Renal pelvis (tissue), 4 donors: Measurements from ENCODE around the gene MARVELD3. TPM values are rescaled to one million over a fixed set of nuclear protein-coding genes. Genes with fewer than 3 reads are reported as not detected.
"Not testable (repeated sequence)": the region's sequence is repeated elsewhere in the genome, so short reads cannot be mapped to it uniquely, and the experiment has no call there.

Experiments used
- DNase-seq: peaks from one replicate; pipeline ENCODE4 v3.0.0-alpha.2; 2013
- polyA plus RNA-seq, 3 donors: library from polyadenylated mRNA; unstranded; fragments of 120-200 nt; gene quantifications; one replicate each; pipeline ENCODE4 v1.2.1, GENCODE V29; 2013; ENCODE audit not compliant: insufficient read length in 3 of 3

The MARVELD3 gene
- polyA plus RNA-seq, 3 donors, result 13.1 to 20.3 (median 19.8) TPM

- DNase-seq, result peak; percentile 61
These were observed 14.8 kb upstream of the MARVELD3 start for GRCh38 chr16:71610936-71611871.

DNA sequence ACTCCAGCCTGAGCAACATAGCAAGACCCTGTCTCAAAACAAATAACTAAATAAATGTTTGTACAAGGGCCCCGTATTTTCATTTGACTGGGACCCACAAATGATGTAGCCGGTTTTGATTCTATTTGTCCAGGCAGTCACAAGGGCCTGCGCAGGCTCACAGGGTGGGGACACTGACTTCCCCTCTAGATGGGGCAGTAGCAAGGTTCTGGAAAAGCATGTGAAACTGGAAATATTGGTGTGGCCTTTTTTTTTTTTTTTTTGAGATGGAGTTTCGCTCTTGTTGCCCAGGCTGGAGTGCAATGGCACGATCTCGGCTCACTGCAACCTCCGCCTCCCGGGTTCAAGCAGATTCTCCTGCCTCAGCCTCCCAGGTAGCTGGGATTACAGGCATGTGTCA is 11.0 kb upstream of the MARVELD3 start:
- not testable (repeated sequence) for DNase-seq

DNA sequence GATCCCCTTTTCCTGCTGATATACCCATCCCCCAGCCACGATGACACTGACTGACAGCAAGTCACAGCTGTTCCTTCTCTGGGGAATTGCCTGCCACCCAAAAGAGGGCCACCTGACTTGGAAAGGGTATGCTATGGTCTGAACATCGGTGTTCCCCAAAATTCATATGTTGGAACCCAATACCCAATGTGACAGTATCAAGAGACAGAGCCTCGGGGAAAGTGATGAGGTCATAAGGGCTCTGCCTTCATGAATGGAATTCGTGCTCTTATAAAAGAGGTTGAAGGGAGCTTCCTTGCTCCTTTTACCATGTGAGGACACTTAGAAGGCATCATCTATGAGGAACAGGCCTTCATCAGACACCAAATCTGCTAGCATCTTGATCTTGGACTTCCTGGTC is 7.6 kb upstream of the MARVELD3 start:
- DNase-seq, result no peak

DNA sequence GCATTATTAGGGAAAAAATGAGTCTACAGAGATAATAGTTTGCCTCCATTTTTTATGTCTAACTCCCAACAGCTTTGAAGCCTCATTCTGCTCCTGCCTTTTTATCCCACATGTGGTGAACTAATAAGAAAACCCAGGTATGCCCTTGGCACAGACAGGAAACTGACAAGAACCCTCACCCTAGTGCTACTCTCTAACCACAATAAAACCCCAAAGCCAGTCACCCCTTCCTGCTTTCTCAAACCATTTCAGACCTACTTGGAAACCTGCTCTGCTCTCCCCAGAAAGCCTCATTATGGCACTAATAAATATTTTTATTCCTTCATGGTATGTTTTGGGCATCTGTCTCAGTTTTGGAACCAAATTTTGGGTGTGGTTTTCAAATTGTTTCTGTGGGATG is 3.9 kb upstream of the MARVELD3 start:
- DNase-seq, result no peak

DNA sequence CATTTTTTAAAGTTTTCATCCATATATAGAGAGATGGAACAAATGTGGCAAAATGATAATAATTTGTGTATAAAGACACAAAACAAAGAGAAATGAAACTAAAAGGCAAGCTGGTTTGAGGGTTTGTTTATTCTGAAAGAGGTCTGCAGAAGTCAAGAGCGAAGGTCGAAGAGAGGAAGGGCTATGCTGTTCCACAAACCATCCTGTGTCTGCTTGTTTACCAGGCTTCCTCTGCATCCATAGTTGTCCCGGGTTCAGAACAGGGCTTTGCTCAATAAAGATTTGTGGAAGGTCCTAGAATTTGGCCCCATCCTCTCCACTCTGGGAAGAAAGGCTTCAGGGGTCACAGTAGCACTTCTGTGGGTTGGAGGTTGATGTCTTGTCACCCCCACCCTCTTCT is 2.4 kb upstream of the MARVELD3 start:
- DNase-seq, result no peak

DNA sequence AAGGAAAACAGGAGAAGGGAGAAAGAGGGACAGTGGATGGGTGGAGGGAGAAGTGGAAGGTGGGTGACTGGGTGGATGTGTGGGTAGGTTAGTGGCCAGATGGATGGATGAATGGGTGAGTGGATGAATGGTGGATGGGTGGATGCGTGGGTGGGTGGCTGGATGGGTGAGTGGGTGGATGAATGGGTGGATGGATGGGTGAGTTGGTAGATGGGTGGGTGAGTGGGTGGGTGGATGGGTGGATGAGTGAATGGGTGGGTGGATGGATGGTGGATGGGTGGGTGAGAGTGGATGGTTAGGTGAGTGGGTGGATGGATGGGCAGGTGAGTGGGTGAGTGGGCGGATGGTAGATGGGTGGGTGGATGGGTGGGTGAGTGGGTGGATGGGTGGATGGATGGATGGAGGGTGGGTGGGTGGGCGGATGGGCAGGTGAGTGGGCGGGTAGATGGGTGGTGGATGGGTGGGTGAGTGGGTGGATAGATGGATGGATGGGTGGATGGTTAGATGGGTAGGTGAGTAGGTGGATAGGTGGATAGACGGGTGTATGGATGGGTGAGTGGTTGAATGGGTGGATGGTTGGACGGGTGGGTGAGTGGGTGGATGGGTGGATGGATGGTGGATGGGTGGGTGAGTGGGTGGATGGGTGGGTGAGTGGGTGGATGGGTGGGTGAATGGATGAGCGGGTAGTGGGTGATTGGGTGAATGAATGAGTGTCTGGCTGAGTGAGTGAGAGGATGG is 702 bp upstream of the MARVELD3 start:
- no peak for DNase-seq

DNA sequence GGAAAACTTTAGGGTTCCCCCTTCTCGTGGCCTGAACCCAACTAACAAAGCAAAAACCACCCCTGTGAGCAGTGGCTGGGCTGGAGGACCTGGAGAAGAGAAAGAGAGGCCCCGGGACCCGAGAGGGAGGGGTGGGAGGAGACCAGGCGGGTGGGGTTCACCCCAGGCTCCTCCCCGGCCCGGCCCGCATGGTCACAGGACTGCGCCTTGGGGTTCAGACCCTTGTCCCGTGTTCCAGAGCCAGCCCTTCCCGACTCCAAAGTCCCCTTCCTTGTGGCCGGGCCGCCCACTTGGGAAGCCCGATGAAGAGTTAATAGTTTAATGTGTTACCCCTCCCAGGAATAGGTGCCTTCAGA is 852 bp downstream of the MARVELD3 start:
- no peak for DNase-seq

DNA sequence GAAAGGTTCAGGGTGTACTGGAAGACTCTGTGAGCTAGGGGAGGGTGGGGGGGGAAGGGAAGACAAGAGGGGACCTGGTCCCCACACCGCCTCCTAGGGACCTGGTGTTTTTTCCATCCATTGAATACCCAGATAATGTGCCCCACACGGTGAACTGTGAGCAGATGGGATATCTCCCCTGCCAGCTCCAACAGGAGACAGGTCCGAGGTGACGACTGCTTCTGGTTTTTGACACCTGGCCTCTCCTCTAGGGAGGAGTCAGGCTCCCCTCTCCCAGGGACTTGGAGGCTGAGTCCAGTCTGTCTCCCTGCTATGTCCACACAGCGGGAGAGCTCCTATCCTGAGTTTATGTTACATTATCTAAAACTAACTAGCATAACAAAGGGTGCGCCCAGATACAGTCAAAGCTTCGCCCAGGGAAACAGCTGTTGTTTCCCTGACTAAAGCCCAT is 1.8 kb downstream of the MARVELD3 start:
- DNase-seq, result no peak

GRCh38 chr16:71628810-71629209 is 2.8 kb downstream of the MARVELD3 start:
- no peak for DNase-seq

DNA sequence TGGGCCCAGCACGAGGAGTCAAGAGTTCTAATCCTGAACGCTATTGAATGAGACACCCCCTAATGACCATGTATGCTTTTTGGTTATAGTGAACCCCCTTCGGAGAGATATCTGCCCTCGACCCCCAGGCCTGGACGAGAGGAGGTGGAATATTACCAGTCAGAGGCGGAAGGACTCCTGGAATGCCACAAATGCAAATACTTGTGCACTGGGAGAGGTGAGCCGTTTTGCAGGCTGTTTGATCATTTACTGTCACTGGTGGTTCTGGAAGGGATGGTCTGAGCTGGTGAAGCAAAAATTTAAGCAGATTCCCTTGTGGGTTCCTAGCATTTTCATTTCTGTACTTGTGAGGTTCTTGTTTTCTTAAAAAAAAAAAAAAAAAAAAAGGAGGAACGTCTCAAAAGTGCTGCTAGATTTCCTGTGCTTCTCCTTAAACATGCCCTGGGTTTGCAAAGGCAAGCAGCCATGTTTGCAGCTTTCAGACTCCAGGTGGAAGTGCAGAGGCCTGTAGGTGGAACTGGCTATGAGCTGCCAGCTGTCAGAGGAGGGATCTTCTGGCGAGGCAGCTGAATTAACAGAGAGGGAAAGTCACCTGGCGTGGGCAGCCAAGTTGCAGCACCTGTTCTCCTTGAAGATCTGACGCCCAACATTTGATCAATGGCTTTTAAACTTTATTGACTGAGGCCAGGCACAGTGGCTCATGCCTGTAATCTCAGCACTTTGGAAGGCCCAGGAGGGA is 3.5 kb downstream of the MARVELD3 start:
- no peak for DNase-seq

- DNase-seq, result no peak
These were observed 4.8 kb downstream of the MARVELD3 start for GRCh38 chr16:71630808-71631207.

DNA sequence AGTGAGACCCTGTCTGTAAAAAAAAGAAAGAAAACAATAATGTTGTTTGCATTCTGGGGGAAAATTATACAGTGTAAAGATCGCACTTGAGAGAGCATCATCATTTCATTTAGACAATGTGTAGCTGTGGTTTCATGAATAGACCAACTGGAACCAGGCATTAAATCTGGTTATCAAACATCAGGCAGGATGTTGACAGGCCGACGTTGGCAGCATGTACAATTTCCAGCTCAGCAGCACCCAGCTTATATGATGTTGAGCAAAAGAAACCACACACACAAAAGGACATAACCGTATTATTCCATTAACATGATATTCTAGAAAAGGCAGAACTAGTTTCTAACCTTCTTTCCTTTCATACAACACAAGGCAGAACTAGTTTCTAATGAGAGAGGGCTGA is 5.8 kb downstream of the MARVELD3 start:
- no peak for DNase-seq

DNA sequence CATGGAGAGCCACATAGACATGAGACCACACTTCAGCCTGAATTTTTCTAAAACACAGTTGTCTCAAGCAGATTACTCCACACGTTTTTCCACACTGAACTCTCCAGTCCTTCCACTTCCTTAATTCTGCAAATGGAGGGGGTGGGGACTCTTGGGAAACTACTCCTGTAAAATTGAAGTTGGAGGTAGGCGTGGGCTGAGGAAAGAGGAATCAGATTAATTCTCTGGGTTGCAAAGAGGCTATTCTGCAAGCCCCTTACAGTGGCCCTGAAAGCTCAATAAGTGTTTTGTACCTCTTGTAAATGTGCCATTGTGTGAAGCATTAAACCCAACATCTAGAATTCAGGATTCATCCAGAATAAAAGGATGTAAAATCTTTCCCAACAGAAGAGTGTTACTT is 9.6 kb downstream of the MARVELD3 start:
- DNase-seq, result no peak

DNA sequence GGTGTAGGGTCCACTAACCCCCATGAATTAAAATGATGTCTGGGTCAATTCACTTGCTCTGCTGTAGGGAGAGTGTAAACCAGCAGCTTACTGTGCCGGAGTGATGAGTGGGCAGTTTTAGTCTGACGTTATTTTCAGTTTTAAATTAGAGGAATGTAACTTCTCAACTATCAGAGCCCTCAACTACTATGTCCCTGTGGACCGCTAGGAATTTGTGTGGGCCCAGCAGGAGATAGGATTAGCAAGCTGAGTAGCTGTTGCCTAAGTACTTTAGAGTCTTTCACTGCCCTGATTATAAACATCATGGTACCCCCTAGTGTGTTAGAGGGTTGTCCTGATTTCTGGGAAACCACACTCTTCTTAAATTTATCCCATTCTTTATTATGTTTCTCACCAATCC is 11.4 kb downstream of the MARVELD3 start:
- DNase-seq, result no peak

DNA sequence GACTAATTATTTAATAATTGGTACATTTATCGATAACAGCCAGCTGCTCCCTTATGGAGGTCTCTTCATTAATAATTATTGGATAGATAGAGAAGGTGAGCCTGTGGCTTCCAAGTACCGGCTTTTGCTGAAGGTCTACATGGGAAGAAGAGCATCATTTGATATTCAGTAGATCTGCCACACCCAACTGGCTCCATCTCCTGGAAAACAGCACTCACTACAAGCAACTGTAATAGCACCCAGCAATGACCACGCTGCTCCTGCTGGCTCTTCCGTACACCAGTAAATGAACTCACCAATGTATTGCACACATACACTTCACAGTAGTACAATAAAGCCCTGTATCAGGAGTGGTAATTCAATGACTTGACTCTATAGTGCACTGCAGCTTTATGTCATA is 19.5 kb downstream of the MARVELD3 start:
- DNase-seq, result no peak

GRCh38 chr16:71647391-71647790 is 21.4 kb downstream of the MARVELD3 start:
- DNase-seq, result no peak

GRCh38 chr16:71648162-71648561 is 22.2 kb downstream of the MARVELD3 start:
- no peak for DNase-seq

DNA sequence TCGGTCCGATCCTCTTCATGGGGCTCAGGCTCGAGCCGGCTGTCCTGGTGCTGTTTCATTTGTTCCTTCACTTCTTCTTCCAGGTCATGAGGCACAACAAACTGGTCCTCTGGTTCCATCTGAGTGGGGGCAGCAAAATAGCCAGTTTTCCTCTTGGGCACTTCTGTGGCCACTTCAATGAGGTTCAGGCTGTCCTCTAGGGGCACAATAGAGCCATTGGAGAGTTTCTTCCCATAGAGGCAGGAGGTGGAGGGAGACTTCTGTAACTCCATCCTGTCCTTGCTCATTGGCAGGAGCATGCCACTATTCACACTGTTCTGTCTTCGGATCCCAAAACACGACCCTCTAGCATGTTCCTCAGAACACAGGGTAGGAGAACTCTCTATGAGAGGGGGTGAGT is 22.9 kb downstream of the MARVELD3 start:
- DNase-seq, result no peak

DNA sequence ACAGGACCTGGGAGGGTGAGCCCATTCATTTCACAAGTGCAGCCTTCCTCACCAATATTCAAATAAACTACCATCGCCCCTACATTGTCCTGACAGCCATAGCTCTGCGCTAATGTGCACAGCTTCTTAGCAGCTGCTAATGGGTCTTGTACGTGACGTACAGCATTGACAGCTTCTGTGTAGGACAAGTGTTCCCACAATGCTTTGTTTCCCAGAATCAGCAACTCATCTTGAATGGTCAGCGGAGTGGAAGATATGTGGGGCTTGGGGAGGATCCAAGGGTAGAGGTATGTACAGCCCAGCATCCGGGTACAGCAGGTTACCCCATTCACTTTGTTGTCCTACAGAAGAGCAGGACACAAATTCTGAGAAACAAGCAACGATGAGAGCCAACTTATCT is 23.7 kb downstream of the MARVELD3 start:
- DNase-seq, result no peak

DNA sequence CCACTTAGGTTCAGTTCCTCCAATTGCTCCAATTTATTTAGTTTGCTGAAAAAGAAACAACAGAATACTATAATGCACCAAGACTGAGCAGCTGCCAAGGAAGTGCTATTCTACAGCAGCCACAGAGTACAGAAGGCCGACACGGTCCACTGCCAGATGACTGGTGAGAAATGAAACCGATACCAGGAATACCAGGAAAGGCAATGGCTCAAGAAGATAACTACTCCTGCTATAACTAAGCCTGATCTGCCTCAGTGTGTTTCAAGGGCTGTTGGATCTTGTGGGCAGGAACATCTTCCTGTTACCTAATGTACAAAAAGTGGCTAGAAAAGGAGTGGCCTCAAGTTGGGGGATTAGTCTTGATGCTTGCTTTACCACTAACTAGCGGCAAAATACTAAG is 32.8 kb downstream of the MARVELD3 start:
- peak; percentile 50 for DNase-seq

DNA sequence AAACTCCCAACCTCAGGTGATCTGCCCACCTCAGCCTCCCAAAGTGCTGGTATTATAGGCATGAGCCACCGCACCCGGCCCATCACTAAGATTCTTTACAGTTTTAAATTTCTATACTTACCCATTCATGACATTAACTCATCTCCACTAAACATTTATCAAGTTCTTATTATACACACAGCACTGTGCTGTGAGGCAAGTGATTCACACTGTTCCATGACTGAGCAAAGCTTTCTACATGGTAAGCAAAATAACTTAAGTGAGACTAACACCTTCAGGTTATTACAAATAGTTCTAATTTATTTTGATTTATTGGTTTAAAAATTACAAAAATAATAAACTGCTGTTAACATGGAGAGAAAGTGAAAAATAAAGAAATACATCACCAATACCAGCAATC is 33.5 kb downstream of the MARVELD3 start:
- DNase-seq, result no peak

DNA sequence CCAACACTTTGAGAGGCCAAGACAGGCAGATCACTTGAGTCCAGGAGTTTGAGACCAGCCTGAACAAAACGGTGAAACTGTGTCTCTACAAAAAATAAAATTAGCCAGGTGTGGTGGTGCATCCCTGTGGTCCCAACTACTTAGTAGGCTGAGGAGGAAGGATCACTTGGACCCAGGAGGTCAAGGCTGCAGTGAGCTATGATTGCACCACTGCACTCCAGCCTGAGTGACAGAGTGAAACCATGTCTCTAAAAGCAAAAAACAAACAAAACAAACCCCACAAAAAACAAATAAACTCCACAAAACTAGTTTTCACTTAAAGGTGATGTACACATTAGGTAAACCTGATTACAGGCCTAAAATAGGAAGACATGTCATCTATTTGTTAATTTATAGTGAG is 40.3 kb downstream of the MARVELD3 start:
- DNase-seq, result no peak
